IPS-18c (cell line): ENCODE measurements around the gene SOST.

Experiments used
- H3K4me3 ChIP-seq: 2 replicates; pipeline ENCODE4 v1.7.0; 2013; ENCODE audit warnings: low read depth, mild to moderate bottlenecking, low read length, moderate library complexity; ENCODE audit not compliant: insufficient read depth
- H3K9me3 ChIP-seq: one replicate; pipeline ENCODE4 v1.6.1; 2013; ENCODE audit warnings: mild to moderate bottlenecking, low read length, moderate library complexity; ENCODE audit not compliant: control insufficient read depth, insufficient read depth

The SOST gene

GRCh38 chr17:43758086-43758485 lies 505 bp downstream of the SOST start:
- no peak overlapping the region for H3K4me3 ChIP-seq
- no peaks in the 10 kb centered on the region for H3K9me3 ChIP-seq

- Histone ChIP-seq H3K9me3 (no peaks in the 10 kb centered on the region), H3K4me3 (no peak overlapping the region)
Measured at GRCh38 chr17:43757171-43757660, 1.4 kb downstream of the SOST start.

GRCh38 chr17:43756201-43756600 lies 2.4 kb downstream of the SOST start:
- H3K4me3 ChIP-seq = no peak overlapping the region
- H3K9me3 ChIP-seq = no peaks in the 10 kb centered on the region

GRCh38 chr17:43755389-43755875 lies 3.2 kb downstream of the SOST start:
- Histone ChIP-seq H3K9me3 (no peaks in the 10 kb centered on the region), H3K4me3 (peak overlapping the region; percentile 31)

- Histone ChIP-seq H3K4me3 (peak overlapping the region; percentile 31), H3K9me3 (no peaks in the 10 kb centered on the region)
Measured at GRCh38 chr17:43754947-43755346, 3.6 kb downstream of the SOST start.

- no peak overlapping the region for H3K4me3 ChIP-seq
- H3K9me3 ChIP-seq = no peaks in the 10 kb centered on the region
Measured at GRCh38 chr17:43753493-43754129, 5.0 kb downstream of the SOST start.

GRCh38 chr17:43750153-43750552 lies 8.4 kb downstream of the SOST start:
- no peak overlapping the region for H3K4me3 ChIP-seq

GRCh38 chr17:43745541-43745940 lies 13.1 kb downstream of the SOST start:
- H3K4me3 ChIP-seq = no peak overlapping the region
- no peaks in the 10 kb centered on the region for H3K9me3 ChIP-seq

More at GRCh38 chr17:43750153-43750552, 8.4 kb downstream of the SOST start:
- H3K9me3 ChIP-seq = no peaks in the 10 kb centered on the region

GRCh38 chr17:43741636-43742035 lies 17.0 kb downstream of the SOST start:
- Histone ChIP-seq H3K9me3 (no peaks in the 10 kb centered on the region), H3K4me3 (no peak overlapping the region)

GRCh38 chr17:43740541-43740940 lies 18.1 kb downstream of the SOST start:
- H3K4me3 ChIP-seq = no peak overlapping the region
- no peaks in the 10 kb centered on the region for H3K9me3 ChIP-seq

- Histone ChIP-seq H3K9me3 (no peaks in the 10 kb centered on the region), H3K4me3 (no peak overlapping the region)
Measured at GRCh38 chr17:43737722-43738121, 20.9 kb downstream of the SOST start.

GRCh38 chr17:43736389-43736788 lies 22.2 kb downstream of the SOST start:
- Histone ChIP-seq H3K9me3 (no peaks in the 10 kb centered on the region), H3K4me3 (no peak overlapping the region)

- H3K9me3 ChIP-seq = peaks cover 4% of the 10 kb centered on the region
- H3K4me3 ChIP-seq = no peak overlapping the region
Measured at GRCh38 chr17:43734376-43734775, 24.2 kb downstream of the SOST start.

- H3K9me3 ChIP-seq = peaks cover 4% of the 10 kb centered on the region
- no peak overlapping the region for H3K4me3 ChIP-seq
Measured at GRCh38 chr17:43733956-43734355, 24.6 kb downstream of the SOST start.

GRCh38 chr17:43732958-43733357 lies 25.6 kb downstream of the SOST start:
- no peak overlapping the region for H3K4me3 ChIP-seq
- H3K9me3 ChIP-seq = peaks cover 4% of the 10 kb centered on the region

GRCh38 chr17:43728081-43728480 lies 30.5 kb downstream of the SOST start:
- Histone ChIP-seq H3K4me3 (no peak overlapping the region), H3K9me3 (peaks cover 4% of the 10 kb centered on the region)

- H3K4me3 ChIP-seq = no peak overlapping the region
- H3K9me3 ChIP-seq = peaks cover 3% of the 10 kb centered on the region
Measured at GRCh38 chr17:43723697-43724359, 34.8 kb downstream of the SOST start.

- Histone ChIP-seq H3K4me3 (no peak overlapping the region), H3K9me3 (peaks cover 3% of the 10 kb centered on the region)
Measured at GRCh38 chr17:43722870-43723665, 35.5 kb downstream of the SOST start.
